HL-60 (cell line): Measurements from ENCODE around the gene VWDE.

ENCODE experiments used
- DNase-seq, 2 experiments: peaks; one replicate each; pipeline ENCODE4 v3.0.0-alpha.2; 2010 to 2020; ENCODE audit warnings: low read depth in 1 of 2, low spot score in 1 of 2
- H3K27ac ChIP-seq: fragments of 250-450 bp; sonication (Bioruptor Pico); replicated peaks from 2 replicates; pipeline ENCODE4 v1.5.1; 2020; ENCODE audit warnings: mild to moderate bottlenecking, moderate library complexity
- H3K27me3 ChIP-seq: fragments of 250-450 bp; sonication (Bioruptor Pico); 2 replicates; pipeline ENCODE4 v1.5.1; 2021; ENCODE audit warnings: mild to moderate bottlenecking, moderate library complexity; ENCODE audit not compliant: insufficient read depth, poor library complexity, severe bottlenecking
- H3K4me3 ChIP-seq: replicated peaks from 2 replicates; pipeline ENCODE4 v1.5.1; 2011; ENCODE audit warnings: mild to moderate bottlenecking, control low read depth, low read length; ENCODE audit not compliant: insufficient read depth
- GABPA ChIP-seq: IDR thresholded peaks from 2 replicates; pipeline ENCODE4 v1.6.1; 2012; ENCODE audit warnings: low read depth
- POLR2AphosphoS5 ChIP-seq: IDR thresholded peaks from 2 replicates; pipeline ENCODE4 v1.6.1; 2012; ENCODE audit warnings: low read depth
- SPI1 ChIP-seq: IDR thresholded peaks from 2 replicates; pipeline ENCODE4 v1.6.1; 2012; ENCODE audit warnings: low read depth, mild to moderate bottlenecking, borderline replicate concordance
- TF ChIP-seq, protein P1 (sequence below): IDR thresholded peaks from 2 replicates; pipeline ENCODE4 v1.6.1; 2012; ENCODE audit warnings: low read depth; ENCODE audit not compliant: insufficient replicate concordance
- TF ChIP-seq, protein P2 (sequence below): IDR thresholded peaks from one replicate; pipeline ENCODE4 v1.5.1; 2011; ENCODE audit warnings: low read length, control low read depth, inconsistent platforms; ENCODE audit not compliant: insufficient read depth

VWDE gene

DNA sequence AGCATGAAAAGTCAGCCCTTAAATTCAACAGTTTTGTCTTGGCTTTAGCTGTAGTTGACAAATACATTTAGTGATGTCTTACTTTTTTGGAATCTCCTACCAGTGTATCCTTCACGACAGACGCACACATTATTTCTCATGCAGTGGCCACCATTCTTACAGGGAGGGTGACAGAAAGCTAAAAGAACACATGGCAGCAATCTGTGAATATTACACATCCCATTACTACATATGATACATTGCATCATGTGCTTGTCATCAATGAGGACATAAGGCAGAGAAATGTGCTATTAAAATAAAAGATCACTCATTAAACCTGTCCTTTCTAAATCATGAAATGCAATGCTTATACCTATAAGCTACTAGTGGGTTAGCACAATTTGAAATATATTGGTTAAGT is 66.6 kb downstream of the VWDE start:
- TF ChIP-seq POLR2AphosphoS5 = no peak
- TF ChIP-seq, protein P1, sequence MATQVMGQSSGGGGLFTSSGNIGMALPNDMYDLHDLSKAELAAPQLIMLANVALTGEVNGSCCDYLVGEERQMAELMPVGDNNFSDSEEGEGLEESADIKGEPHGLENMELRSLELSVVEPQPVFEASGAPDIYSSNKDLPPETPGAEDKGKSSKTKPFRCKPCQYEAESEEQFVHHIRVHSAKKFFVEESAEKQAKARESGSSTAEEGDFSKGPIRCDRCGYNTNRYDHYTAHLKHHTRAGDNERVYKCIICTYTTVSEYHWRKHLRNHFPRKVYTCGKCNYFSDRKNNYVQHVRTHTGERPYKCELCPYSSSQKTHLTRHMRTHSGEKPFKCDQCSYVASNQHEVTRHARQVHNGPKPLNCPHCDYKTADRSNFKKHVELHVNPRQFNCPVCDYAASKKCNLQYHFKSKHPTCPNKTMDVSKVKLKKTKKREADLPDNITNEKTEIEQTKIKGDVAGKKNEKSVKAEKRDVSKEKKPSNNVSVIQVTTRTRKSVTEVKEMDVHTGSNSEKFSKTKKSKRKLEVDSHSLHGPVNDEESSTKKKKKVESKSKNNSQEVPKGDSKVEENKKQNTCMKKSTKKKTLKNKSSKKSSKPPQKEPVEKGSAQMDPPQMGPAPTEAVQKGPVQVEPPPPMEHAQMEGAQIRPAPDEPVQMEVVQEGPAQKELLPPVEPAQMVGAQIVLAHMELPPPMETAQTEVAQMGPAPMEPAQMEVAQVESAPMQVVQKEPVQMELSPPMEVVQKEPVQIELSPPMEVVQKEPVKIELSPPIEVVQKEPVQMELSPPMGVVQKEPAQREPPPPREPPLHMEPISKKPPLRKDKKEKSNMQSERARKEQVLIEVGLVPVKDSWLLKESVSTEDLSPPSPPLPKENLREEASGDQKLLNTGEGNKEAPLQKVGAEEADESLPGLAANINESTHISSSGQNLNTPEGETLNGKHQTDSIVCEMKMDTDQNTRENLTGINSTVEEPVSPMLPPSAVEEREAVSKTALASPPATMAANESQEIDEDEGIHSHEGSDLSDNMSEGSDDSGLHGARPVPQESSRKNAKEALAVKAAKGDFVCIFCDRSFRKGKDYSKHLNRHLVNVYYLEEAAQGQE = no peak
- no peak for TF ChIP-seq GABPA
- TF ChIP-seq, protein P2, sequence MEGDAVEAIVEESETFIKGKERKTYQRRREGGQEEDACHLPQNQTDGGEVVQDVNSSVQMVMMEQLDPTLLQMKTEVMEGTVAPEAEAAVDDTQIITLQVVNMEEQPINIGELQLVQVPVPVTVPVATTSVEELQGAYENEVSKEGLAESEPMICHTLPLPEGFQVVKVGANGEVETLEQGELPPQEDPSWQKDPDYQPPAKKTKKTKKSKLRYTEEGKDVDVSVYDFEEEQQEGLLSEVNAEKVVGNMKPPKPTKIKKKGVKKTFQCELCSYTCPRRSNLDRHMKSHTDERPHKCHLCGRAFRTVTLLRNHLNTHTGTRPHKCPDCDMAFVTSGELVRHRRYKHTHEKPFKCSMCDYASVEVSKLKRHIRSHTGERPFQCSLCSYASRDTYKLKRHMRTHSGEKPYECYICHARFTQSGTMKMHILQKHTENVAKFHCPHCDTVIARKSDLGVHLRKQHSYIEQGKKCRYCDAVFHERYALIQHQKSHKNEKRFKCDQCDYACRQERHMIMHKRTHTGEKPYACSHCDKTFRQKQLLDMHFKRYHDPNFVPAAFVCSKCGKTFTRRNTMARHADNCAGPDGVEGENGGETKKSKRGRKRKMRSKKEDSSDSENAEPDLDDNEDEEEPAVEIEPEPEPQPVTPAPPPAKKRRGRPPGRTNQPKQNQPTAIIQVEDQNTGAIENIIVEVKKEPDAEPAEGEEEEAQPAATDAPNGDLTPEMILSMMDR = no peak
- no peak for TF ChIP-seq SPI1
- no peaks in the 10 kb centered on the region for H3K27me3 ChIP-seq
- no peak for DNase-seq
- H3K4me3 ChIP-seq = no peak overlapping the region
- no peak overlapping the region for H3K27ac ChIP-seq

DNA sequence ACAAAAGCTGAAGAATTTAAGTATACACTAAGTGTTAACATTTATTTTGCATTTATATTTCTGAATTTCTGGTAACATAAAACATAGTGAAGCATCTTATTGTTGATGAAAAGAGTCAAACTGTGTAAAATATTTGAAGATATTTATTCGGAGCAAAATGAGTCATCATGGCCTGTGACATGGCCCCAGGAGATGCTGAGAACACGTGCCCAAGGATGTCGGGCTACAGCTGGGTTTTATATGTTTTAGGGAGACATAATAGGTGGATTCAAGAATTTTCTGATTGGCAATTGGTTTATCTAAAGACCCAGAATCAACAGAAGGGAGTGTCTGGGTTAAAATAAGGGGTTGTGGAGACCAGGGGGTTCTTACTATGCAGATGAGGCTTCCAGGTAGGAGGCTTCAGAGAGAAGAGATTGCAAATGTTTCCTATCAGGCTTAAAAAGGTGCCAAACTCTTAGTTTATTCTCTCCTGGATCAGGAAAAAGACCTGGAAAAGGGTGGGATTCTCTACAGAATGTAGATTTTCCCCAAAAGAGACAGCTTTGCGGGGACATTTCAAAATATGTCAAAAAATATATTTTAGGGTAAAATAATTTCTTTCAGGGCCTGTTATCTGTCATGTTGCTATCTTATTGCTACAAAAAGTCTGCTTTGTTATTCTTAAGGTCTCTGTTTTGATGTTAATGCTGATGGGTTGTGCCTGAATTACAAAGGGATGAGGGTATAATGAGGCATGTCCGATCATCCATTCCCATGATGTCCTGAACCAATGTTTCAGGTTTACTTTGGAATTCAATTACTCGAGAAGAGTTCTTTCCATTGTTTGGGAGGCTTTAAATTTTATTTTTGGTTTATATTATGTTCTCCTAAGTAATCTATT is 74.5 kb downstream of the VWDE start:
- Histone ChIP-seq H3K27ac (no peak overlapping the region), H3K27me3 (no peaks in the 10 kb centered on the region), H3K4me3 (no peak overlapping the region)
- no peak for DNase-seq
- TF ChIP-seq, protein P2 = no peak
- no peak for TF ChIP-seq POLR2AphosphoS5
- TF ChIP-seq SPI1 = no peak
- no peak for TF ChIP-seq GABPA
- TF ChIP-seq, protein P1 = no peak

DNA sequence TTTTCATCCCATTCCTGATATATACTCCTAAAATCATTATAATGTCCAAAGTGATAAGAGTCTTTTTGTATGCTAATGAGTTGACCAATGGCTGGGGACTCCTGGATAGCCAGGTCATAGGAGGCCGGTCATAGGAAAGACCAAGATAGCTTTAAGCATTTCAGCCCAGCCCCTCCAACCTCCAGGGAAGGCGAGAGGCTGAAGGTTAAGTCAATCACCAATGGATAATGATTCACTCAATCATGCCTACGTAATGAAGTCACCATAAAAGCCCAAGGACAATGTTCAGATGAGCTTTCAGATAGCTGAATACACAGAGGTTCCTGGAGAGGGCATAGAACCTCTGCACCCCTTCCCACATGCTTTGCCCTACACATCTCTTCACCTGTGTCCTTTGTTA is 75.7 kb downstream of the VWDE start:
- no peak for DNase-seq
- Histone ChIP-seq H3K27me3 (no peaks in the 10 kb centered on the region), H3K4me3 (no peak overlapping the region), H3K27ac (no peak overlapping the region)
- TF ChIP-seq GABPA (no peak), POLR2AphosphoS5 (no peak), SPI1 (no peak)
- TF ChIP-seq, protein P2 = no peak
- TF ChIP-seq, protein P1 = no peak
